HL-60 (cell line): ENCODE data around the gene EPHA6.

Source experiments
- DNase-seq, 2 experiments: peaks; one replicate each; pipeline ENCODE4 v3.0.0-alpha.2; 2010 to 2020; ENCODE audit warnings: low read depth in 1 of 2, low spot score in 1 of 2
- H3K27ac ChIP-seq: fragments of 250-450 bp; sonication (Bioruptor Pico); replicated peaks from 2 replicates; pipeline ENCODE4 v1.5.1; 2020; ENCODE audit warnings: mild to moderate bottlenecking, moderate library complexity
- H3K27me3 ChIP-seq: fragments of 250-450 bp; sonication (Bioruptor Pico); 2 replicates; pipeline ENCODE4 v1.5.1; 2021; ENCODE audit warnings: mild to moderate bottlenecking, moderate library complexity; ENCODE audit not compliant: insufficient read depth, poor library complexity, severe bottlenecking
- H3K4me3 ChIP-seq: replicated peaks from 2 replicates; pipeline ENCODE4 v1.5.1; 2011; ENCODE audit warnings: mild to moderate bottlenecking, control low read depth, low read length; ENCODE audit not compliant: insufficient read depth
- GABPA ChIP-seq: IDR thresholded peaks from 2 replicates; pipeline ENCODE4 v1.6.1; 2012; ENCODE audit warnings: low read depth
- POLR2AphosphoS5 ChIP-seq: IDR thresholded peaks from 2 replicates; pipeline ENCODE4 v1.6.1; 2012; ENCODE audit warnings: low read depth
- SPI1 ChIP-seq: IDR thresholded peaks from 2 replicates; pipeline ENCODE4 v1.6.1; 2012; ENCODE audit warnings: low read depth, mild to moderate bottlenecking, borderline replicate concordance
- TF ChIP-seq, protein P1 (sequence below): IDR thresholded peaks from one replicate; pipeline ENCODE4 v1.5.1; 2011; ENCODE audit warnings: low read length, control low read depth, inconsistent platforms; ENCODE audit not compliant: insufficient read depth
- TF ChIP-seq, protein P2 (sequence below): IDR thresholded peaks from 2 replicates; pipeline ENCODE4 v1.6.1; 2012; ENCODE audit warnings: low read depth; ENCODE audit not compliant: insufficient replicate concordance

EPHA6 gene

DNA sequence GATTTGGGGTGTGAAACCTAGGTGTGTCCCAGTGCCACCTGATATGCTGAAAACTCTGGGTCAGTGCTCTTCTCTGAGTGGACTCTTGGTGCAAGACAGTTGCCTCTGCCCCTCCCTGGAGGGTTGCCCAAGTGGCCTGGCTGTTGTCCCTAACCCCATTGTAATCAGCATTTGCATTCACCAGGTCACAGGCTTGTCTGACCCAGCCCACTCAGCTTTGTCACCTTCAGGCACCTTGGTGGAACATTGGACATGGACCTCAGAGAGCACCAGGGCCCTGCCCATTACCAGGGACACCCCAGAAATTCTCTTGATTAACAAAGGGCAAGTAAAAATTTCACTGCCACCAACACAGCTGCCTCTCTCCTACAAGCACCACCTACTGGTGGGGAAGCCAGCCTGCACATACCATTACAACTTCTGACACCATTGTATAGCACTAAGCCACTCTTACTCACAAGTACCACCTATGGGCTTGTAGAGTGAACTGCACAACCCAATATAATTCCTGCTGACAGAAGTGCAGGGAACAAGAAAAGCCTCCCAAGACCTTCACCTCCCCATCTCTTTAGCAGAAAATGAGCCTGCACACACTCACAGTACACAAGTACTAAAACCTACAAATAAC is 324.6 kb downstream of the EPHA6 start:
- DNase-seq, result peak; percentile 2 to 16
- H3K27ac ChIP-seq, result no peak overlapping the region
- H3K4me3 ChIP-seq, result no peak overlapping the region
- no peak for TF ChIP-seq GABPA
- TF ChIP-seq, protein P1, sequence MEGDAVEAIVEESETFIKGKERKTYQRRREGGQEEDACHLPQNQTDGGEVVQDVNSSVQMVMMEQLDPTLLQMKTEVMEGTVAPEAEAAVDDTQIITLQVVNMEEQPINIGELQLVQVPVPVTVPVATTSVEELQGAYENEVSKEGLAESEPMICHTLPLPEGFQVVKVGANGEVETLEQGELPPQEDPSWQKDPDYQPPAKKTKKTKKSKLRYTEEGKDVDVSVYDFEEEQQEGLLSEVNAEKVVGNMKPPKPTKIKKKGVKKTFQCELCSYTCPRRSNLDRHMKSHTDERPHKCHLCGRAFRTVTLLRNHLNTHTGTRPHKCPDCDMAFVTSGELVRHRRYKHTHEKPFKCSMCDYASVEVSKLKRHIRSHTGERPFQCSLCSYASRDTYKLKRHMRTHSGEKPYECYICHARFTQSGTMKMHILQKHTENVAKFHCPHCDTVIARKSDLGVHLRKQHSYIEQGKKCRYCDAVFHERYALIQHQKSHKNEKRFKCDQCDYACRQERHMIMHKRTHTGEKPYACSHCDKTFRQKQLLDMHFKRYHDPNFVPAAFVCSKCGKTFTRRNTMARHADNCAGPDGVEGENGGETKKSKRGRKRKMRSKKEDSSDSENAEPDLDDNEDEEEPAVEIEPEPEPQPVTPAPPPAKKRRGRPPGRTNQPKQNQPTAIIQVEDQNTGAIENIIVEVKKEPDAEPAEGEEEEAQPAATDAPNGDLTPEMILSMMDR, result peak; percentile 26
- no peaks in the 10 kb centered on the region for H3K27me3 ChIP-seq

DNA sequence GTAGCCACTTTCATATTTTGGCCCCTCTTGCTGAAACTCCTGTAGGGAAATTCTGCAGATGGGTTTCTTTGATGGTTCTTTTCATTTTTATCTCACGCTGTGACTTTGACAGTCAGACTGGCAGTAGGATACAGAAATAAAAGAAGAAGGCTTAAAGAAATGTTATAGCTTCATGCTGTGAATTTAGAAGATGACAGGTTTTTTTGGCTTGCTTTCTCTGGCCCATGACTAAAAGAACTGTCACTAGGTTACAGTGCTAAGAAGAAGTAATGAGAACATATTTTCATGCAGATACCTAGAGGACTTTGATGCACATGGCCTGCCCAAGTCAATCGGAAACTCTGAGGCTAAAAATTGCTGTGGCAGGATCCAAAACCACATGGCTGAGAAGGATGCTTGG is 334.5 kb downstream of the EPHA6 start:
- no peak for TF ChIP-seq GABPA
- TF ChIP-seq, protein P2, sequence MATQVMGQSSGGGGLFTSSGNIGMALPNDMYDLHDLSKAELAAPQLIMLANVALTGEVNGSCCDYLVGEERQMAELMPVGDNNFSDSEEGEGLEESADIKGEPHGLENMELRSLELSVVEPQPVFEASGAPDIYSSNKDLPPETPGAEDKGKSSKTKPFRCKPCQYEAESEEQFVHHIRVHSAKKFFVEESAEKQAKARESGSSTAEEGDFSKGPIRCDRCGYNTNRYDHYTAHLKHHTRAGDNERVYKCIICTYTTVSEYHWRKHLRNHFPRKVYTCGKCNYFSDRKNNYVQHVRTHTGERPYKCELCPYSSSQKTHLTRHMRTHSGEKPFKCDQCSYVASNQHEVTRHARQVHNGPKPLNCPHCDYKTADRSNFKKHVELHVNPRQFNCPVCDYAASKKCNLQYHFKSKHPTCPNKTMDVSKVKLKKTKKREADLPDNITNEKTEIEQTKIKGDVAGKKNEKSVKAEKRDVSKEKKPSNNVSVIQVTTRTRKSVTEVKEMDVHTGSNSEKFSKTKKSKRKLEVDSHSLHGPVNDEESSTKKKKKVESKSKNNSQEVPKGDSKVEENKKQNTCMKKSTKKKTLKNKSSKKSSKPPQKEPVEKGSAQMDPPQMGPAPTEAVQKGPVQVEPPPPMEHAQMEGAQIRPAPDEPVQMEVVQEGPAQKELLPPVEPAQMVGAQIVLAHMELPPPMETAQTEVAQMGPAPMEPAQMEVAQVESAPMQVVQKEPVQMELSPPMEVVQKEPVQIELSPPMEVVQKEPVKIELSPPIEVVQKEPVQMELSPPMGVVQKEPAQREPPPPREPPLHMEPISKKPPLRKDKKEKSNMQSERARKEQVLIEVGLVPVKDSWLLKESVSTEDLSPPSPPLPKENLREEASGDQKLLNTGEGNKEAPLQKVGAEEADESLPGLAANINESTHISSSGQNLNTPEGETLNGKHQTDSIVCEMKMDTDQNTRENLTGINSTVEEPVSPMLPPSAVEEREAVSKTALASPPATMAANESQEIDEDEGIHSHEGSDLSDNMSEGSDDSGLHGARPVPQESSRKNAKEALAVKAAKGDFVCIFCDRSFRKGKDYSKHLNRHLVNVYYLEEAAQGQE, result no peak
- TF ChIP-seq, protein P1, result no peak
- no peak for TF ChIP-seq POLR2AphosphoS5
- TF ChIP-seq SPI1, result no peak
- Histone ChIP-seq H3K4me3 (no peak overlapping the region), H3K27ac (no peak overlapping the region), H3K27me3 (peaks cover 2% of the 10 kb centered on the region)
- DNase-seq, result no peak

DNA sequence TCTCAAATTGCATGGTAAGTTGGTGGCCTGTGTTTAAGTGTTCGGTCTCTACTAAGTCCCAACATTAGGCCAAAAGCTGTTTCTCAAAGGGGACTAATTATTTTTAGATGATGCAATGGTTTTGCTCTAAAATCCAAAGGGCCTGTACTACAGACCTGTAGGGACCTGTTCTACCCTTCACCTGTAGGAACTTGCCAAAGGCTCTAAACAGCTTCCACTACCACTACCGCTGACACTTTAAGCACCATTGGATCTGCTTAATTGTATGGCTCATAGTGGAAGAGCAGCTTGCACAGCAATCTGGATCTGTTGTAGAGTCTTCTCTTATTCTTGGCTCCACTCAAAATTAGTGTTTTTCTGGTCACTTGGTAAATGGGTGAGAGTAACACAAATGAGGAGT is 346.8 kb downstream of the EPHA6 start:
- TF ChIP-seq, protein P2, result no peak
- TF ChIP-seq SPI1, result no peak
- TF ChIP-seq, protein P1, result no peak
- no peak for TF ChIP-seq GABPA
- H3K27me3 ChIP-seq, result no peaks in the 10 kb centered on the region
- H3K27ac ChIP-seq, result no peak overlapping the region
- DNase-seq, result no peak
- H3K4me3 ChIP-seq, result no peak overlapping the region

DNA sequence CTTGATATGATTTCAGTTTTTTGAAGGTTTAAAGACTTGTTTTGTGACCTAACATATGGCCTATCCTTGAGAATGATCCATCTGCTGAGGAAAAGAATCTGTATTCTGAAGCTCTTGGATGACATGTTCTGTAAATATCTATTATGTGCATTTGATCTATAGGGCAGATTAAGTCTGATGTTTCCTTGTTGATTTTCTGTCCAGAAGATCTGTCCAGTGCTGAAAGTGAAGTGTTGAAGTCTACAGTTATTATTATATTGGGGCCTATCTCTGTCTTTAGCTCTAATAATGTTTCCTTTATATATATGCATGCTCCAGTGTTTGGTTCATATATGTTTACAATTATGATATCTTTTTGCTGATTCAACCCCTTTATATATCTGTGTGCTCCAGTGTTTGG is 362.8 kb downstream of the EPHA6 start:
- TF ChIP-seq, protein P1, result no peak
- TF ChIP-seq, protein P2, result peak; percentile 80
- H3K27me3 ChIP-seq, result no peaks in the 10 kb centered on the region
- no peak for DNase-seq
- no peak overlapping the region for H3K4me3 ChIP-seq
- no peak overlapping the region for H3K27ac ChIP-seq
